Stimulated activated CD8-positive, alpha-beta memory T cell treated with anti-CD3 and anti-CD28 coated beads, Interleukin-7, amount 100 ng/mL, for 1 hour (primary cell): ENCODE data around the gene PPM1E.
"Not testable (repeated sequence)": the region's sequence is repeated elsewhere in the genome, so short reads cannot be mapped to it uniquely, and the experiment has no call there.

Source experiments
- DNase-seq, 2 donors: peaks; one replicate each; pipeline ENCODE4 v3.0.0-alpha.2; 2020; ENCODE audit warnings: low read depth in 2 of 2

Gene PPM1E

GRCh38 chr17:58947824-58948223 is 192.2 kb downstream of the PPM1E start:
- no peak for DNase-seq

GRCh38 chr17:58954358-58954757 is 198.7 kb downstream of the PPM1E start:
- not testable (repeated sequence) for DNase-seq

GRCh38 chr17:58956997-58957724 is 201.5 kb downstream of the PPM1E start:
- DNase-seq = no peak

- not testable (repeated sequence) for DNase-seq
Observed at GRCh38 chr17:58957725-58958073, 202.0 kb downstream of the PPM1E start.

- no peak for DNase-seq
Observed at GRCh38 chr17:58960068-58960467, 204.4 kb downstream of the PPM1E start.

GRCh38 chr17:58965221-58965620 is 209.6 kb downstream of the PPM1E start:
- DNase-seq = no peak

GRCh38 chr17:58966208-58966607 is 210.6 kb downstream of the PPM1E start:
- DNase-seq = no peak

- DNase-seq = no peak
Observed at GRCh38 chr17:58968426-58969061, 212.9 kb downstream of the PPM1E start.

- DNase-seq = no peak
Observed at GRCh38 chr17:58969156-58969555, 213.5 kb downstream of the PPM1E start.

GRCh38 chr17:58969612-58970011 is 214.0 kb downstream of the PPM1E start:
- no peak for DNase-seq

- DNase-seq = no peak
Observed at GRCh38 chr17:58970609-58971450, 215.2 kb downstream of the PPM1E start.

GRCh38 chr17:58974354-58974753 is 218.7 kb downstream of the PPM1E start:
- no peak for DNase-seq

GRCh38 chr17:58976541-58976940 is 220.9 kb downstream of the PPM1E start:
- DNase-seq = no peak

- no peak for DNase-seq
Observed at GRCh38 chr17:58980706-58981481, 225.2 kb downstream of the PPM1E start.

- DNase-seq = no peak
Observed at GRCh38 chr17:58982626-58983025, 227.0 kb downstream of the PPM1E start.

- no peak for DNase-seq
Observed at GRCh38 chr17:58985367-58985766, 229.7 kb downstream of the PPM1E start.

GRCh38 chr17:58985971-58986370 is 230.3 kb downstream of the PPM1E start:
- no peak for DNase-seq

GRCh38 chr17:58989629-58990028 is 234.0 kb downstream of the PPM1E start:
- DNase-seq = no peak

GRCh38 chr17:58991718-58992331 is 236.2 kb downstream of the PPM1E start:
- no peak for DNase-seq

- DNase-seq = no peak
Observed at GRCh38 chr17:58993311-58993710, 237.7 kb downstream of the PPM1E start.

GRCh38 chr17:58995247-58995940 is 239.7 kb downstream of the PPM1E start:
- no peak for DNase-seq
